ENCODE results near the gene PCDHB15.

DNA sequence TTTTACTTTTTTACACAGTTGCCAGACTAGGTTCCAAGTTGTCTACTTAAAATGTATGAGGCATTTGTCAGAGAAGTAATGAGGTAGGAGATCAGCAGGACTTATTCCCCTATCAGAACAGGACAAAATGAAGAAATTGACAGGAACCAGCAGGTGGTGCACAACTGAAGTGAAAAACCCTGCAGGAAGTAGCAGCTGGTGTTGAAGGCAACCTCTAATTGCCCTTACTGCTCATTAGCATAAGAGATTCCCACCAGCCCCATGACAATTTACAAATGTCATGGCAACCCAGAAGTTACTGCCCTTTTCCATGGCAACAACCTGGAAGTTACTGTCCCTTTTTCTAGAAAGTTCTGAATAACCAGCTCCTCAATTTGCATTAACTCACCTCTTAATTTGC, 5.4 kb downstream of the PCDHB15 start:
- TF ChIP-seq, protein P1, sequence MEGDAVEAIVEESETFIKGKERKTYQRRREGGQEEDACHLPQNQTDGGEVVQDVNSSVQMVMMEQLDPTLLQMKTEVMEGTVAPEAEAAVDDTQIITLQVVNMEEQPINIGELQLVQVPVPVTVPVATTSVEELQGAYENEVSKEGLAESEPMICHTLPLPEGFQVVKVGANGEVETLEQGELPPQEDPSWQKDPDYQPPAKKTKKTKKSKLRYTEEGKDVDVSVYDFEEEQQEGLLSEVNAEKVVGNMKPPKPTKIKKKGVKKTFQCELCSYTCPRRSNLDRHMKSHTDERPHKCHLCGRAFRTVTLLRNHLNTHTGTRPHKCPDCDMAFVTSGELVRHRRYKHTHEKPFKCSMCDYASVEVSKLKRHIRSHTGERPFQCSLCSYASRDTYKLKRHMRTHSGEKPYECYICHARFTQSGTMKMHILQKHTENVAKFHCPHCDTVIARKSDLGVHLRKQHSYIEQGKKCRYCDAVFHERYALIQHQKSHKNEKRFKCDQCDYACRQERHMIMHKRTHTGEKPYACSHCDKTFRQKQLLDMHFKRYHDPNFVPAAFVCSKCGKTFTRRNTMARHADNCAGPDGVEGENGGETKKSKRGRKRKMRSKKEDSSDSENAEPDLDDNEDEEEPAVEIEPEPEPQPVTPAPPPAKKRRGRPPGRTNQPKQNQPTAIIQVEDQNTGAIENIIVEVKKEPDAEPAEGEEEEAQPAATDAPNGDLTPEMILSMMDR (IDR thresholded peaks at IDR 0.05; ENCODE audit: poor library complexity), result no peak
- TF ChIP-seq EZH2phosphoT487 (IDR thresholded peaks at IDR 0.05; ENCODE audit: low read depth, severe bottlenecking, unreplicated experiment) (no peak), EZH2 (IDR thresholded peaks at IDR 0.05; ENCODE audit: borderline replicate concordance) (no peak)

All from hepatocyte (in vitro differentiated cells).